HG02973 (cell line): ENCODE results near the gene KCNIP1.

Experiments used
- ATAC-seq: cut with Tn5 transposase; IDR thresholded peaks from one replicate; pipeline ENCODE4 v1.9.1; 2021; ENCODE audit warnings: moderate library complexity; ENCODE audit not compliant: unreplicated experiment

The KCNIP1 gene

GRCh38 chr5:170638454-170639220, 134.8 kb downstream of the KCNIP1 start:
- no peak for ATAC-seq

GRCh38 chr5:170639221-170639925, 135.6 kb downstream of the KCNIP1 start:
- ATAC-seq, result no peak

GRCh38 chr5:170640731-170641588, 137.1 kb downstream of the KCNIP1 start:
- no peak for ATAC-seq

- no peak for ATAC-seq
These were observed 137.8 kb downstream of the KCNIP1 start for GRCh38 chr5:170641589-170642031.

- no peak for ATAC-seq
These were observed 138.4 kb downstream of the KCNIP1 start for GRCh38 chr5:170642066-170642735.

- ATAC-seq, result no peak
These were observed 139.1 kb downstream of the KCNIP1 start for GRCh38 chr5:170642776-170643436.

GRCh38 chr5:170643591-170643990, 139.8 kb downstream of the KCNIP1 start:
- no peak for ATAC-seq

- no peak for ATAC-seq
These were observed 140.7 kb downstream of the KCNIP1 start for GRCh38 chr5:170644501-170644900.

- ATAC-seq, result no peak
These were observed 144.7 kb downstream of the KCNIP1 start for GRCh38 chr5:170648541-170648940.

GRCh38 chr5:170650850-170651249, 147.0 kb downstream of the KCNIP1 start:
- ATAC-seq, result no peak

GRCh38 chr5:170651604-170652277, 147.9 kb downstream of the KCNIP1 start:
- no peak for ATAC-seq

- no peak for ATAC-seq
These were observed 151.7 kb downstream of the KCNIP1 start for GRCh38 chr5:170655476-170655875.

- ATAC-seq, result no peak
These were observed 152.1 kb downstream of the KCNIP1 start for GRCh38 chr5:170655920-170656319.

- ATAC-seq, result no peak
These were observed 152.5 kb downstream of the KCNIP1 start for GRCh38 chr5:170656346-170656745.

- no peak for ATAC-seq
These were observed 156.7 kb downstream of the KCNIP1 start for GRCh38 chr5:170660531-170660930.

- ATAC-seq, result no peak
These were observed 159.1 kb downstream of the KCNIP1 start for GRCh38 chr5:170662966-170663365.

GRCh38 chr5:170678811-170679210, 175.0 kb downstream of the KCNIP1 start:
- ATAC-seq, result no peak

GRCh38 chr5:170681013-170681433, 177.2 kb downstream of the KCNIP1 start:
- peak; percentile 74 for ATAC-seq

GRCh38 chr5:170691657-170692056, 187.8 kb downstream of the KCNIP1 start:
- ATAC-seq, result no peak

- no peak for ATAC-seq
These were observed 189.9 kb downstream of the KCNIP1 start for GRCh38 chr5:170693701-170694100.
